Fibroblast of pulmonary artery (primary cell): ENCODE measurements around the gene PMEL.

Experiments
- DNase-seq: peaks from one replicate; pipeline ENCODE4 v3.0.0-alpha.2; 2010; ENCODE audit warnings: low read depth
- H3K4me3 ChIP-seq: replicated peaks from 2 replicates; pipeline ENCODE4 v1.5.1; 2011; ENCODE audit warnings: low read depth, mild to moderate bottlenecking, control low read depth, low read length, moderate library complexity
- CTCF ChIP-seq: IDR thresholded peaks from 2 replicates; pipeline ENCODE4 v1.5.1; 2011; ENCODE audit warnings: mild to moderate bottlenecking, control low read depth, low read length, inconsistent platforms; ENCODE audit errors: missing control alignments

PMEL gene

GRCh38 chr12:55972456-55972855 lies 6.6 kb upstream of the PMEL start:
- H3K4me3 ChIP-seq = peak overlapping the region; percentile 78
- DNase-seq = no peak
- no peak for TF ChIP-seq CTCF

- no peak for TF ChIP-seq CTCF
- DNase-seq = peak; percentile 79
Observed at GRCh38 chr12:55972042-55972441, 6.2 kb upstream of the PMEL start.

GRCh38 chr12:55970775-55971174 lies 4.9 kb upstream of the PMEL start:
- DNase-seq = peak; percentile 75
- TF ChIP-seq CTCF = no peak

More at GRCh38 chr12:55972042-55972441, 6.2 kb upstream of the PMEL start:
- H3K4me3 ChIP-seq = peak overlapping the region; percentile 78

GRCh38 chr12:55969356-55969755 lies 3.5 kb upstream of the PMEL start:
- no peak for TF ChIP-seq CTCF
- no peak for DNase-seq
- no peak overlapping the region for H3K4me3 ChIP-seq

More at GRCh38 chr12:55970775-55971174, 4.9 kb upstream of the PMEL start:
- no peak overlapping the region for H3K4me3 ChIP-seq

- DNase-seq = peak; percentile 74
- TF ChIP-seq CTCF = no peak
- peak within 1 kb of the TSS; percentile 89 for H3K4me3 ChIP-seq
Observed at GRCh38 chr12:55966408-55967281, 803 bp upstream of the PMEL start, which contains the start of gene CDK2. TSS of gene CDK2 (plus strand) at chr12:55966830. CDS start at chr12:55967009, 179 bp downstream.

GRCh38 chr12:55965240-55965639 lies 602 bp downstream of the PMEL start:
- no peak for DNase-seq
- no peak overlapping the region for H3K4me3 ChIP-seq
- no peak for TF ChIP-seq CTCF

- TF ChIP-seq CTCF = no peak
- no peak for DNase-seq
- no peak overlapping the region for H3K4me3 ChIP-seq
Observed at GRCh38 chr12:55963760-55964159, 2.1 kb downstream of the PMEL start.
